ENCODE results near the gene FBLN2. TPM values are rescaled to one million over a fixed set of nuclear protein-coding genes. Genes with fewer than 3 reads are reported as not detected.

Gene FBLN2
- total RNA-seq, 1 donor from 2014 or later, result 32.9 TPM

- intact Hi-C loops (cut with DNase I), result no loop called here
- DNase-seq (no peak), ATAC-seq (no peak)
- H3K4me3 ChIP-seq, result no peak overlapping the region
- no peaks in the 10 kb centered on the region for H3K4me1 ChIP-seq
- no peaks in the 10 kb centered on the region for H3K36me3 ChIP-seq
- H3K27me3 ChIP-seq, result no peaks in the 10 kb centered on the region
- no peak for TF ChIP-seq CTCF (IDR thresholded peaks at IDR 0.05)
- H3K27ac ChIP-seq, result no peak overlapping the region
- no peaks in the 10 kb centered on the region for H3K9me3 ChIP-seq
Measured at GRCh38 chr3:13532631-13533030, 16.3 kb upstream of the FBLN2 start.

GRCh38 chr3:13533885-13534301 lies 15.0 kb upstream of the FBLN2 start:
- no peak for DNase-seq

GRCh38 chr3:13535526-13535875 lies 13.4 kb upstream of the FBLN2 start:
- no peaks in the 10 kb centered on the region for H3K27me3 ChIP-seq
- H3K9me3 ChIP-seq, result no peaks in the 10 kb centered on the region
- ATAC-seq (no peak), DNase-seq (no peak)
- H3K36me3 ChIP-seq, result no peaks in the 10 kb centered on the region
- intact Hi-C loops (cut with DNase I), result no loop called here
- TF ChIP-seq CTCF (IDR thresholded peaks at IDR 0.05), result no peak
- H3K27ac ChIP-seq, result no peak overlapping the region
- H3K4me1 ChIP-seq, result peaks cover 1% of the 10 kb centered on the region
- no peak overlapping the region for H3K4me3 ChIP-seq

More at GRCh38 chr3:13533885-13534301, 15.0 kb upstream of the FBLN2 start:
- no peak for TF ChIP-seq CTCF (IDR thresholded peaks at IDR 0.05)
- no peak for ATAC-seq
- H3K9me3 ChIP-seq, result no peaks in the 10 kb centered on the region
- H3K4me3 ChIP-seq, result no peak overlapping the region
- no peaks in the 10 kb centered on the region for H3K4me1 ChIP-seq
- intact Hi-C loops (cut with DNase I), result no loop called here
- H3K36me3 ChIP-seq, result no peaks in the 10 kb centered on the region
- H3K27me3 ChIP-seq, result no peaks in the 10 kb centered on the region
- H3K27ac ChIP-seq, result no peak overlapping the region

- DNase-seq (no peak), ATAC-seq (no peak)
- no peaks in the 10 kb centered on the region for H3K27me3 ChIP-seq
Measured at GRCh38 chr3:13535905-13536304, 13.0 kb upstream of the FBLN2 start.

GRCh38 chr3:13536432-13536831 lies 12.5 kb upstream of the FBLN2 start:
- DNase-seq (no peak), ATAC-seq (no peak)
- no peaks in the 10 kb centered on the region for H3K36me3 ChIP-seq
- no peak for TF ChIP-seq CTCF (IDR thresholded peaks at IDR 0.05)
- no peaks in the 10 kb centered on the region for H3K27me3 ChIP-seq
- H3K9me3 ChIP-seq, result no peaks in the 10 kb centered on the region
- H3K4me3 ChIP-seq, result no peak overlapping the region
- intact Hi-C loops (cut with DNase I), result no loop called here
- H3K4me1 ChIP-seq, result peaks cover 4% of the 10 kb centered on the region
- no peak overlapping the region for H3K27ac ChIP-seq

More at GRCh38 chr3:13535905-13536304, 13.0 kb upstream of the FBLN2 start:
- no peak for TF ChIP-seq CTCF (IDR thresholded peaks at IDR 0.05)
- peaks cover 4% of the 10 kb centered on the region for H3K4me1 ChIP-seq
- intact Hi-C loops (cut with DNase I), result no loop called here
- no peaks in the 10 kb centered on the region for H3K9me3 ChIP-seq
- H3K36me3 ChIP-seq, result no peaks in the 10 kb centered on the region
- no peak overlapping the region for H3K27ac ChIP-seq
- H3K4me3 ChIP-seq, result no peak overlapping the region

GRCh38 chr3:13536832-13537231 lies 12.1 kb upstream of the FBLN2 start:
- no peak for TF ChIP-seq CTCF (IDR thresholded peaks at IDR 0.05)
- intact Hi-C loops (cut with DNase I), result no loop called here
- Histone ChIP-seq H3K27ac (no peak overlapping the region), H3K9me3 (no peaks in the 10 kb centered on the region), H3K36me3 (no peaks in the 10 kb centered on the region), H3K27me3 (no peaks in the 10 kb centered on the region), H3K4me1 (peaks cover 4% of the 10 kb centered on the region), H3K4me3 (no peak overlapping the region)
- DNase-seq, result no peak
- no peak for ATAC-seq

All from upper lobe of right lung (tissue), 1 donor.